HG02884 (cell line): Measurements from ENCODE around the gene BSN.

Experiments
- ATAC-seq: cut with Tn5 transposase; IDR thresholded peaks from one replicate; pipeline ENCODE4 v1.9.1; 2021; ENCODE audit warnings: mild to moderate bottlenecking, moderate library complexity; ENCODE audit not compliant: unreplicated experiment

The BSN gene

GRCh38 chr3:49712631-49713317 lies 158.5 kb downstream of the BSN start:
- ATAC-seq, result no peak

DNA sequence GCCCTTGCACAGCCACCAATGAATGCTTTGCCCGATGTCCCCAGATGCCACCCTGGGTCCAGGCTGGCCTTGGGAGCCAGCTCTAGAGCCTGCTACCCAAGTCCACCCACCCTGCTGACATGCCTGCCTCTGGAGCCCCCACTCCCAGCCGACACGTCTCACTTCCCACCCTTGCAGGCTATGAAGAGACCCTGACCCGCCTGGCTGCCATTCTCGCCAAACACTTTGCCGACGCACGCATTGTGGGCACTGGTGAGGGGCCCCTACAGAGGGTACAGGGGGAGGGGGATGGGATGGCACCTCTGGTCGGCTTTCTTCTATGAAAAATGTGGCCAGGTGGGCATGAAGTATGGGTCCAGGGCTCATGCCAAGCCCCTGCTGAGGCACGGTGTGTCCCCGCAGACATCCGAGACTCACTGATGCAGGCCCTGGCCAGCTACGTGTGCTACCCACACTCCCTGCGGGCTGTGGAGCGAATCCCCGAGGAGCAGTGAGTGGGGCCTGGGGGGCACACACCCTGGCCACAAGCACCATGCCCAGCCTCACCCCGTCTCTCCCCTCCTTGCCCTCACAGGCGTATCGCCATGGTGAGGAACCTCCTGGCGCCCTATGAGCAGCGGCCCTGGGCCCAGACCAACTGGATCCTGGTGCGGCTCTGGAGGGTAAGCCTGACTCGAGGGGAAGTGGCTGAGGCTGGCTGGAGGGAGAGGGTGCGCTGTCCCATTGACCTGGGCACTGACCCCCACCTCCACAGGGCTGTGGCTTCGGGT lies 159.2 kb downstream of the BSN start:
- no peak for ATAC-seq

DNA sequence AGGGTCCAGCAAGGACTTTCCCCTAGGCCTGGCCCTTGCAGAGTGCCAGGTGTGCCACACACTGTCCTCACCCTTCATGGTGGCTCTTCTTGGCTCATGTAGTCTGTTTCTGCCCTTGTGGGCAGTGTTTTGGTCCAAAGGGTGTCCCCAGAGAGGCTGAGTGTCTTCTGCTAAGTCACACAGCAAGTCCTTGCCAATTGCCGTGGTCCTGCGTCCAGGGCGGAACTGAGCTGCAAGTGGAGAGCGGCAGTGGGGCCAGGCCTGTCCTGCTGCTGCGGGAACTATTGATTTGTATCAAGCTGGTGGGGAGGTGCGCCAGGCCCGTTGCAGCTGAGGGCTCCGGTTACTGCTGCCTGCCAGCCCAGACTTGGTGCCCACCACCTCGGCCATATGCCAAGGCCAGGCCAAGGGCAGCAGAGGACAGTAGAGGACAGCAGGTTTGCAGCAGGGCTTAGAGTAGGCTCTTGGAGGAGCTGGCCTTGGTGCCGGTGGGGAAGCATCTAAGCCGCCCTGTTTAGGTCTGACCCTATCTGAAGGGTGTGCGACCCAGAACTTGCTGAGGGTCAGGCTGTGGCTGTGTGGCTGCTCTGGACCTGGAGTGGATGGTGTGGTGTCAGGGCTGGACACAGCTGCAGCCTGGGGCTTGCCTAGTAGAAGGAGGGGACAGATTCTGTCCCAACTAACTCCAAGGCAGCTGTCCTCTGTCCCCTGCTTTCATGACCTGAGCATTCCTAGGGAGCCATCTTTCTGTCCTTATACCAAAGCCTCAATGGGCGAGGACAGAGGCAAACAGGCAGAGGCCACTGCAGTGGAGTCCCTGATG lies 160.7 kb downstream of the BSN start:
- ATAC-seq, result no peak

DNA sequence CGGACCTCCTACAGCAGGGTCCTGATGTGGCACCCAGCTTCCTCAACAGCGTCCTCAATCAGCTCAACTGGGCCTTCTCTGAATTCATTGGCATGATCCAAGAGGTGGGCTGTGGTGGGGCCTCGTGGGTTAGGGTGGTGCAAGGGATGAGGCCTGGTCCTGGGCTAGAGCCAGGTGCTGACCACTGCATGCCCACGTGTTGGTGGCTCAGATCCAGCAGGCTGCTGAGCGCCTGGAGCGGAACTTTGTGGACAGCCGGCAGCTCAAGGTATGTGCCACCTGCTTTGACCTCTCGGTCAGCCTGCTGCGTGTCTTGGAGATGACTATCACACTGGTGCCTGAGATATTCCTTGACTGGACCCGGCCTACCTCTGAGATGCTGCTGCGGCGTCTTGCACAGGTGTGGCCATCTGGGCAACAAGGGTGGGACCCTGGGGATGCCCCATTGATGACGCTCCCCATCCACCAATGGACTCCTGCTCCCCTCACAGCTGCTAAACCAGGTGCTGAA lies 161.4 kb downstream of the BSN start:
- ATAC-seq, result no peak

- ATAC-seq, result no peak
Observed at GRCh38 chr3:49716169-49716568, 161.9 kb downstream of the BSN start.

DNA sequence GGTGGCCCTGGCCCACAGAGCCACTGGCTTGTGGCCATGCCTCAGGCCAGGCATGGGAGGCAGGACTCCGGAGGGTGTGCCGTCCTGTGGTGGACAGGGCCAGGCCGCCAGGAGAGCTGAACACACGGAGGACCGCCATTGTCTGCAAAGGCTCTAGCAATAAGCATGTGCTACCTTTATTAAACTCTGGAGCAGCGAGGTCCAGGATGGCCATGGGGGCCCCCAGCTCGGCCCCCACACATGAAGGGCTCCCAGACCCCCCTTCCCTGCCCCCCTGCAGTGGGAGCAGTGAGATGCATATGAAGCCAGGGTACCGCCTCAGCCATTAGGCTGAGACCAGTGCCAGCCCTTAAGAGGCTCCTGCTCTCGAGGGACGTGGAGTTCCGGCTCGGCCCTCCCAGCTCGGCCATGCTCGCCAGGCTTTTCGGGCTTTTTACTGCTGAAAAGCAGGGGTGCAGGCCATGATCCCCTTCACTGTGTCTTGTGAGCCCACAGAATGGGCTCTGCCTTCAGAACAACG lies 162.5 kb downstream of the BSN start:
- ATAC-seq, result no peak

GRCh38 chr3:49717211-49717958 lies 163.1 kb downstream of the BSN start:
- ATAC-seq, result no peak

GRCh38 chr3:49717959-49718857 lies 163.9 kb downstream of the BSN start:
- ATAC-seq, result no peak

- ATAC-seq, result no peak
Observed at GRCh38 chr3:49718858-49719213, 164.6 kb downstream of the BSN start.

GRCh38 chr3:49719214-49719884 lies 165.1 kb downstream of the BSN start, which contains the start of gene AMIGO3:
Gene AMIGO3, minus strand, starts transcription at chr3:49719684. Its CDS starts 219 bp downstream, at chr3:49719465.
- ATAC-seq, result peak; percentile 50
